Measurements from ENCODE around the gene CRADD. TPM values are rescaled to one million over a fixed set of nuclear protein-coding genes. Genes with fewer than 3 reads are reported as not detected.
"Not testable (repeated sequence)": the region's sequence is repeated elsewhere in the genome, so short reads cannot be mapped to it uniquely, and the experiment has no call there.

Gene CRADD
- polyA plus RNA-seq, 1 of the 3 experiments (the other 2 are of a cell fraction) = 13.6 TPM

DNA sequence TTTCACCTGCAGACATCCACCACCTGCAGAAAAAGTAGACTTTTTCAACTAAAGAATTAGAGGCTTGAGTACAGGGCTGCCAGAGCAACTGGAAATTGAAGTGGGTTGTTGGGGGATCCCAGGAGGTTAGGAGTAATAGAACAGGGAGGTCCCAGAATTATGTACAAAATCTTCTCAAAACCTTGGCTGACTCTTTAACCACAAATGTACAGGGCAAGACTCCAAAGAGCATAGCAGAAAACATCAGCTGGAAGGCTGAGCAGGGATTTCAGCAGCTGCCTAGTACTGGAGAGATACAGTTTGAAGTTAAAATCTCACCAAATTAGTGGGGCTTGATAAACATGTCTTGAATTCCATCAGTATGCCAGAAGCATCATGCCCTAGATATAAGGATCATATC is 191.6 kb downstream of the CRADD start (continued):
- TF ChIP-seq, protein P1, sequence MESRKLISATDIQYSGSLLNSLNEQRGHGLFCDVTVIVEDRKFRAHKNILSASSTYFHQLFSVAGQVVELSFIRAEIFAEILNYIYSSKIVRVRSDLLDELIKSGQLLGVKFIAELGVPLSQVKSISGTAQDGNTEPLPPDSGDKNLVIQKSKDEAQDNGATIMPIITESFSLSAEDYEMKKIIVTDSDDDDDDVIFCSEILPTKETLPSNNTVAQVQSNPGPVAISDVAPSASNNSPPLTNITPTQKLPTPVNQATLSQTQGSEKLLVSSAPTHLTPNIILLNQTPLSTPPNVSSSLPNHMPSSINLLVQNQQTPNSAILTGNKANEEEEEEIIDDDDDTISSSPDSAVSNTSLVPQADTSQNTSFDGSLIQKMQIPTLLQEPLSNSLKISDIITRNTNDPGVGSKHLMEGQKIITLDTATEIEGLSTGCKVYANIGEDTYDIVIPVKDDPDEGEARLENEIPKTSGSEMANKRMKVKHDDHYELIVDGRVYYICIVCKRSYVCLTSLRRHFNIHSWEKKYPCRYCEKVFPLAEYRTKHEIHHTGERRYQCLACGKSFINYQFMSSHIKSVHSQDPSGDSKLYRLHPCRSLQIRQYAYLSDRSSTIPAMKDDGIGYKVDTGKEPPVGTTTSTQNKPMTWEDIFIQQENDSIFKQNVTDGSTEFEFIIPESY (IDR thresholded peaks at IDR 0.05; ENCODE audit: borderline replicate concordance, low read depth) = no peak
- TF ChIP-seq MEF2A (IDR thresholded peaks at IDR 0.05; ENCODE audit: borderline replicate concordance, low read depth) (no peak), FOSL2 (IDR thresholded peaks at IDR 0.05; ENCODE audit: borderline replicate concordance, low read depth) (no peak), NFIC (IDR thresholded peaks at IDR 0.05; ENCODE audit: borderline replicate concordance) (no peak)
- TF ChIP-seq, protein P2, sequence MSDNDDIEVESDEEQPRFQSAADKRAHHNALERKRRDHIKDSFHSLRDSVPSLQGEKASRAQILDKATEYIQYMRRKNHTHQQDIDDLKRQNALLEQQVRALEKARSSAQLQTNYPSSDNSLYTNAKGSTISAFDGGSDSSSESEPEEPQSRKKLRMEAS (IDR thresholded peaks at IDR 0.05; ENCODE audit: low read depth) = no peak

- H4K20me1 ChIP-seq (ENCODE audit: insufficient read depth) = no peaks in the 10 kb centered on the region
- DNase-seq = no peak
- no peak overlapping the region for H3K4me2 ChIP-seq
- ChIA-PET CTCF (no interaction called here), POLR2A (no interaction called here)
- H2AFZ ChIP-seq (ENCODE audit: low read depth) = no peak overlapping the region
- H3K4me1 ChIP-seq (ENCODE audit: control insufficient read depth in 1 of 2, insufficient read depth in 2 of 2, low read depth in 1 of 2, low read length in 1 of 2) = no peaks in the 10 kb centered on the region
- no peaks in the 10 kb centered on the region for H3K79me2 ChIP-seq (ENCODE audit: insufficient read depth)
- H3K27me3 ChIP-seq (ENCODE audit: insufficient read depth) = no peaks in the 10 kb centered on the region
- no peak overlapping the region for H3K27ac ChIP-seq (ENCODE audit: low read depth in 2 of 2, low read length in 1 of 2)
- no peaks in the 10 kb centered on the region for H3K9me2 ChIP-seq
- H3F3A ChIP-seq (replicated peaks; ENCODE audit: insufficient read depth) = no peaks in the 10 kb centered on the region
- H3K4me3 ChIP-seq (ENCODE audit: low read depth in 2 of 2, low read length in 1 of 2) = no peak overlapping the region
- H3K9ac ChIP-seq = no peak overlapping the region
- H3K9me3 ChIP-seq = peaks cover 46% of the 10 kb centered on the region
- peaks cover 0 to 4% of the 10 kb centered on the region in 2 experiments for H3K36me3 ChIP-seq (replicated peaks in 1 of 2; ENCODE audit: control insufficient read depth in 1 of 2, insufficient read depth in 2 of 2, low read length in 1 of 2)
- no peak for TF ChIP-seq ELF1 (IDR thresholded peaks at IDR 0.05)
- no peak for TF ChIP-seq FOXM1 (IDR thresholded peaks at IDR 0.05; ENCODE audit: low read depth)
- TF ChIP-seq CHD2 (IDR thresholded peaks at IDR 0.05; ENCODE audit: low read length, partially characterized antibody) = no peak
- TF ChIP-seq TAF1 (IDR thresholded peaks at IDR 0.05; ENCODE audit: borderline replicate concordance, low read depth, low read length) = no peak
- no peak for TF ChIP-seq FOXJ3 (CRISPR knock-in tag; IDR thresholded peaks at IDR 0.05)
- no peak for TF ChIP-seq MXI1 (IDR thresholded peaks at IDR 0.05; ENCODE audit: low read depth, low read length)
- 57% methylated on average over 7 of the region's 7 CpGs for WGBS (ENCODE audit: low lambda C conversion rate)
Measured at GRCh38 chr12:93870020-93870795, 193.0 kb downstream of the CRADD start.

GRCh38 chr12:93871566-93871965 is 194.4 kb downstream of the CRADD start:
- CTCF ChIA-PET; H3K27ac ChIP-seq (ENCODE audit: low read depth in 2 of 2, low read length in 1 of 2); H4K20me1 ChIP-seq (ENCODE audit: insufficient read depth); H3K4me3 ChIP-seq (ENCODE audit: low read depth in 2 of 2, low read length in 1 of 2); DNase-seq; H3K9me2 ChIP-seq; H2AFZ ChIP-seq (ENCODE audit: low read depth); H3F3A ChIP-seq (replicated peaks; ENCODE audit: insufficient read depth); H3K4me1 ChIP-seq (ENCODE audit: control insufficient read depth in 1 of 2, insufficient read depth in 2 of 2, low read depth in 1 of 2, low read length in 1 of 2); H3K4me2 ChIP-seq; H3K9ac ChIP-seq; H3K79me2 ChIP-seq (ENCODE audit: insufficient read depth); POLR2A ChIA-PET; H3K36me3 ChIP-seq (replicated peaks in 1 of 2; ENCODE audit: control insufficient read depth in 1 of 2, insufficient read depth in 2 of 2, low read length in 1 of 2); H3K27me3 ChIP-seq (ENCODE audit: insufficient read depth): not testable (repeated sequence)
- peaks cover 34% of the 10 kb centered on the region for H3K9me3 ChIP-seq
- 38% methylated on average over 1 of the region's 1 CpG for WGBS (ENCODE audit: low lambda C conversion rate)
